A549 (cell line): ENCODE results near the gene CARS1. TPM values are rescaled to one million over a fixed set of nuclear protein-coding genes. Genes with fewer than 3 reads are reported as not detected.

Experiments used
- ATAC-seq, 2 experiments: fragments of 200-7000 bp in 1 of 2; fragments of >200 bp in 1 of 2; cut with Nextera tagmentation in 1 of 2; cut with Tn5 transposase in 1 of 2; 3 replicates each; pipeline versions ENCODE4 v1.8.0 to v1.9.1; 2018 to 2020; ENCODE audit warnings: mild to moderate bottlenecking in 1 of 2, moderate library complexity in 1 of 2
- CTCF ChIA-PET: fragments of 300-600 bp; sonication (Branson Sonifier 250); formaldehyde crosslinking; extraction: SDS; loops from one replicate; lab custom pipeline; 2021; ENCODE audit warnings: antibody characterized with exemption, inconsistent platforms; lab: Yijun Ruan, JAX
- POLR2A ChIA-PET: fragments of 350-600 bp; formaldehyde crosslinking; extraction: SDS; loops from one replicate; lab custom pipeline; 2021; ENCODE audit warnings: antibody characterized with exemption, inconsistent platforms; lab: Yijun Ruan, JAX
- DNase-seq, 2 experiments: peaks; one replicate each; pipeline versions ENCODE4 v3.0.0 to v3.0.0-alpha.2; 2011 to 2016; ENCODE audit warnings: low read depth in 1 of 2, low spot score in 1 of 2
- FAIRE-seq: peaks from 2 replicates; lab custom pipeline; 2011; peaks lifted over from hg19 to GRCh38; lab: Jason Lieb, UNC
- H3K27ac ChIP-seq, 2 experiments: fragments of >200 bp; sonication (Bioruptor Twin); formaldehyde crosslinking; 3 replicates each; pipeline ENCODE4 v1.5.1; 2016 to 2017
- H3K4me1 ChIP-seq: fragments of >200 bp; sonication (Bioruptor Twin); formaldehyde crosslinking; 3 replicates; pipeline ENCODE4 v1.6.1; 2016
- H3K4me2 ChIP-seq: fragments of >200 bp; sonication (Bioruptor Twin); formaldehyde crosslinking; 3 replicates; pipeline ENCODE4 v1.6.1; 2016
- H3K4me3 ChIP-seq: fragments of >200 bp; sonication (Bioruptor Twin); formaldehyde crosslinking; 3 replicates; pipeline ENCODE4 v1.5.1; 2016
- H3K9me3 ChIP-seq: fragments of >200 bp; sonication (Bioruptor Twin); formaldehyde crosslinking; 3 replicates; pipeline ENCODE4 v1.6.1; 2016
- BHLHE40 ChIP-seq: IDR thresholded peaks from 2 replicates; pipeline ENCODE4 v1.6.1; 2012; ENCODE audit warnings: low read depth, low read length, inconsistent platforms
- CBX8 ChIP-seq: fragments of 200-600 bp; sonication (generic); IDR thresholded peaks from 2 replicates; pipeline ENCODE4 v1.6.1; 2016
- E2F6 ChIP-seq: IDR thresholded peaks from 2 replicates; pipeline ENCODE4 v1.6.1; 2012; ENCODE audit warnings: low read depth, borderline replicate concordance
- EHF ChIP-seq: fragments of 250-450 bp; sonication (Bioruptor Pico); IDR thresholded peaks from 2 replicates; pipeline ENCODE4 v1.5.0; 2020; ENCODE audit warnings: mild to moderate bottlenecking
- EHMT2 ChIP-seq: fragments of 200-600 bp; sonication (generic); IDR thresholded peaks from 2 replicates; pipeline ENCODE4 v1.6.1; 2016; ENCODE audit warnings: antibody characterized with exemption, low read depth, mild to moderate bottlenecking, moderate library complexity
- FOXS1 ChIP-seq: fragments of 250-450 bp; sonication (Bioruptor Pico); IDR thresholded peaks from 2 replicates; pipeline ENCODE4 v1.5.0; 2020; ENCODE audit warnings: mild to moderate bottlenecking, moderate library complexity
- KDM5A ChIP-seq: fragments of 200-600 bp; sonication (generic); IDR thresholded peaks from 2 replicates; pipeline ENCODE4 v1.6.1; 2016; ENCODE audit warnings: antibody characterized with exemption, mild to moderate bottlenecking
- PBX3 ChIP-seq: IDR thresholded peaks from 2 replicates; pipeline ENCODE4 v1.6.1; 2012
- POLR2A ChIP-seq: IDR thresholded peaks from 2 replicates; pipeline ENCODE4 v1.6.1; 2012; ENCODE audit warnings: mild to moderate bottlenecking, low read length
- RFX5 ChIP-seq: fragments of 450-650 bp; IDR thresholded peaks from 2 replicates; pipeline ENCODE4 v1.7.1; 2014; ENCODE audit warnings: antibody characterized with exemption, mild to moderate bottlenecking, moderate library complexity
- SMC3 ChIP-seq: fragments of >200 bp; sonication (Bioruptor Twin); formaldehyde crosslinking; IDR thresholded peaks from 3 replicates; pipeline ENCODE4 v1.6.1; 2018; ENCODE audit warnings: inconsistent platforms
- SREBF2 ChIP-seq: fragments of 450-650 bp; IDR thresholded peaks from 2 replicates; pipeline ENCODE4 v1.6.1; 2014; ENCODE audit warnings: mild to moderate bottlenecking, moderate library complexity
- TP53 ChIP-seq: fragments of 250-450 bp; sonication (Bioruptor Pico); IDR thresholded peaks from 2 replicates; pipeline ENCODE4 v1.5.0; 2021; ENCODE audit warnings: mild to moderate bottlenecking, moderate library complexity
- ZFP36 ChIP-seq: fragments of 450-650 bp; IDR thresholded peaks from 2 replicates; pipeline ENCODE4 v1.6.1; 2014; ENCODE audit warnings: borderline replicate concordance; ENCODE audit not compliant: partially characterized antibody
- ZNF302 ChIP-seq: fragments of 250-450 bp; sonication (Bioruptor Pico); IDR thresholded peaks from 2 replicates; pipeline ENCODE4 v1.9.0; 2021; ENCODE audit warnings: inconsistent platforms, mild to moderate bottlenecking, moderate library complexity
- WGBS: methylation state at CpG from one replicate; pipeline ENCODE4 v1.1.6; 2017; ENCODE audit errors: missing lambda C conversion rate; 5-methylcytosine and 5-hydroxymethylcytosine counted together
- polyA plus RNA-seq, 4 experiments: library from polyadenylated mRNA; depleted of rRNA in 3 of 4; stranded (reverse); fragments of >200 nt; fragmentation: RNase III in 1 of 4; extraction: RNeasy Plus Mini Kit Qiagen cat#74134 plus additional on column Dnase treatment in 1 of 4; gene quantifications; 2 replicates in 3 of 4; 3 replicates in 1 of 4; pipeline ENCODE4 v1.2.3, GENCODE V29; 2011 to 2017
- TF ChIP-seq, protein P1 (sequence below): fragments of 250-450 bp; sonication (Bioruptor Pico); IDR thresholded peaks from 2 replicates; pipeline ENCODE4 v1.5.0; 2020; ENCODE audit warnings: low read depth, mild to moderate bottlenecking, moderate library complexity
- TF ChIP-seq, protein P2 (sequence below): fragments of >200 bp; sonication (Bioruptor Twin); formaldehyde crosslinking; IDR thresholded peaks from 3 replicates; pipeline ENCODE4 v1.6.1; 2016
- TF ChIP-seq, protein P3 (sequence below): fragments of 250-450 bp; sonication (Bioruptor Pico); IDR thresholded peaks from 2 replicates; pipeline ENCODE4 v1.5.0; 2021; ENCODE audit warnings: mild to moderate bottlenecking, moderate library complexity, borderline replicate concordance
- TF ChIP-seq, protein P4 (sequence below): fragments of 200-600 bp; sonication (generic); IDR thresholded peaks from 2 replicates; pipeline ENCODE4 v1.6.1; 2016; ENCODE audit warnings: antibody characterized with exemption, mild to moderate bottlenecking, moderate library complexity
- TF ChIP-seq, protein P5 (sequence below): fragments of 150-350 bp; IDR thresholded peaks from 2 replicates; pipeline ENCODE4 v1.6.1; 2014; ENCODE audit warnings: low read depth, mild to moderate bottlenecking, low read length

The CARS1 gene
- polyA plus RNA-seq, 2 of the 4 experiments (the other 2 are of a cell fraction) = 52.7 to 130 TPM

GRCh38 chr11:3102641-3102921 lies 45.4 kb upstream of the CARS1 start:
- H3K4me1 ChIP-seq = no peaks in the 10 kb centered on the region
- ChIA-PET CTCF (interaction anchor here (1.9 to 2.7 kb wide), 2 partner anchors 11 to 16 kb away, joined by 9 to 10 read pairs; no protein-coding TSS in a partner anchor), POLR2A (no interaction called here)
- DNase-seq (no peak), ATAC-seq (no peak), FAIRE-seq (no peak)
- TF ChIP-seq, protein P1, sequence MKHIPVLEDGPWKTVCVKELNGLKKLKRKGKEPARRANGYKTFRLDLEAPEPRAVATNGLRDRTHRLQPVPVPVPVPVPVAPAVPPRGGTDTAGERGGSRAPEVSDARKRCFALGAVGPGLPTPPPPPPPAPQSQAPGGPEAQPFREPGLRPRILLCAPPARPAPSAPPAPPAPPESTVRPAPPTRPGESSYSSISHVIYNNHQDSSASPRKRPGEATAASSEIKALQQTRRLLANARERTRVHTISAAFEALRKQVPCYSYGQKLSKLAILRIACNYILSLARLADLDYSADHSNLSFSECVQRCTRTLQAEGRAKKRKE = no peak
- no peak for TF ChIP-seq EHF
- TF ChIP-seq SREBF2 = no peak
- TF ChIP-seq RFX5 = no peak
- TF ChIP-seq, protein P2, sequence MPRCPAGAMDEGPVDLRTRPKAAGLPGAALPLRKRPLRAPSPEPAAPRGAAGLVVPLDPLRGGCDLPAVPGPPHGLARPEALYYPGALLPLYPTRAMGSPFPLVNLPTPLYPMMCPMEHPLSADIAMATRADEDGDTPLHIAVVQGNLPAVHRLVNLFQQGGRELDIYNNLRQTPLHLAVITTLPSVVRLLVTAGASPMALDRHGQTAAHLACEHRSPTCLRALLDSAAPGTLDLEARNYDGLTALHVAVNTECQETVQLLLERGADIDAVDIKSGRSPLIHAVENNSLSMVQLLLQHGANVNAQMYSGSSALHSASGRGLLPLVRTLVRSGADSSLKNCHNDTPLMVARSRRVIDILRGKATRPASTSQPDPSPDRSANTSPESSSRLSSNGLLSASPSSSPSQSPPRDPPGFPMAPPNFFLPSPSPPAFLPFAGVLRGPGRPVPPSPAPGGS = no peak
- no peak for TF ChIP-seq E2F6
- TF ChIP-seq, protein P3, sequence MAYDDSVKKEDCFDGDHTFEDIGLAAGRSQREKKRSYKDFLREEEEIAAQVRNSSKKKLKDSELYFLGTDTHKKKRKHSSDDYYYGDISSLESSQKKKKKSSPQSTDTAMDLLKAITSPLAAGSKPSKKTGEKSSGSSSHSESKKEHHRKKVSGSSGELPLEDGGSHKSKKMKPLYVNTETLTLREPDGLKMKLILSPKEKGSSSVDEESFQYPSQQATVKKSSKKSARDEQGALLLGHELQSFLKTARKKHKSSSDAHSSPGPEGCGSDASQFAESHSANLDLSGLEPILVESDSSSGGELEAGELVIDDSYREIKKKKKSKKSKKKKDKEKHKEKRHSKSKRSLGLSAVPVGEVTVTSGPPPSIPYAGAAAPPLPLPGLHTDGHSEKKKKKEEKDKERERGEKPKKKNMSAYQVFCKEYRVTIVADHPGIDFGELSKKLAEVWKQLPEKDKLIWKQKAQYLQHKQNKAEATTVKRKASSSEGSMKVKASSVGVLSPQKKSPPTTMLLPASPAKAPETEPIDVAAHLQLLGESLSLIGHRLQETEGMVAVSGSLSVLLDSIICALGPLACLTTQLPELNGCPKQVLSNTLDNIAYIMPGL (CRISPR knock-in tag) = no peak
- no peak for TF ChIP-seq TP53
- TF ChIP-seq, protein P4, sequence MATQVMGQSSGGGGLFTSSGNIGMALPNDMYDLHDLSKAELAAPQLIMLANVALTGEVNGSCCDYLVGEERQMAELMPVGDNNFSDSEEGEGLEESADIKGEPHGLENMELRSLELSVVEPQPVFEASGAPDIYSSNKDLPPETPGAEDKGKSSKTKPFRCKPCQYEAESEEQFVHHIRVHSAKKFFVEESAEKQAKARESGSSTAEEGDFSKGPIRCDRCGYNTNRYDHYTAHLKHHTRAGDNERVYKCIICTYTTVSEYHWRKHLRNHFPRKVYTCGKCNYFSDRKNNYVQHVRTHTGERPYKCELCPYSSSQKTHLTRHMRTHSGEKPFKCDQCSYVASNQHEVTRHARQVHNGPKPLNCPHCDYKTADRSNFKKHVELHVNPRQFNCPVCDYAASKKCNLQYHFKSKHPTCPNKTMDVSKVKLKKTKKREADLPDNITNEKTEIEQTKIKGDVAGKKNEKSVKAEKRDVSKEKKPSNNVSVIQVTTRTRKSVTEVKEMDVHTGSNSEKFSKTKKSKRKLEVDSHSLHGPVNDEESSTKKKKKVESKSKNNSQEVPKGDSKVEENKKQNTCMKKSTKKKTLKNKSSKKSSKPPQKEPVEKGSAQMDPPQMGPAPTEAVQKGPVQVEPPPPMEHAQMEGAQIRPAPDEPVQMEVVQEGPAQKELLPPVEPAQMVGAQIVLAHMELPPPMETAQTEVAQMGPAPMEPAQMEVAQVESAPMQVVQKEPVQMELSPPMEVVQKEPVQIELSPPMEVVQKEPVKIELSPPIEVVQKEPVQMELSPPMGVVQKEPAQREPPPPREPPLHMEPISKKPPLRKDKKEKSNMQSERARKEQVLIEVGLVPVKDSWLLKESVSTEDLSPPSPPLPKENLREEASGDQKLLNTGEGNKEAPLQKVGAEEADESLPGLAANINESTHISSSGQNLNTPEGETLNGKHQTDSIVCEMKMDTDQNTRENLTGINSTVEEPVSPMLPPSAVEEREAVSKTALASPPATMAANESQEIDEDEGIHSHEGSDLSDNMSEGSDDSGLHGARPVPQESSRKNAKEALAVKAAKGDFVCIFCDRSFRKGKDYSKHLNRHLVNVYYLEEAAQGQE = no peak
- no peak for TF ChIP-seq FOXS1 (CRISPR knock-in tag)
- no peak for TF ChIP-seq PBX3
- TF ChIP-seq CBX8 = no peak
- TF ChIP-seq, protein P5, sequence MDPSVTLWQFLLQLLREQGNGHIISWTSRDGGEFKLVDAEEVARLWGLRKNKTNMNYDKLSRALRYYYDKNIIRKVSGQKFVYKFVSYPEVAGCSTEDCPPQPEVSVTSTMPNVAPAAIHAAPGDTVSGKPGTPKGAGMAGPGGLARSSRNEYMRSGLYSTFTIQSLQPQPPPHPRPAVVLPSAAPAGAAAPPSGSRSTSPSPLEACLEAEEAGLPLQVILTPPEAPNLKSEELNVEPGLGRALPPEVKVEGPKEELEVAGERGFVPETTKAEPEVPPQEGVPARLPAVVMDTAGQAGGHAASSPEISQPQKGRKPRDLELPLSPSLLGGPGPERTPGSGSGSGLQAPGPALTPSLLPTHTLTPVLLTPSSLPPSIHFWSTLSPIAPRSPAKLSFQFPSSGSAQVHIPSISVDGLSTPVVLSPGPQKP = no peak
- TF ChIP-seq EHMT2 = no peak
- TF ChIP-seq KDM5A = no peak
- TF ChIP-seq POLR2A = no peak
- TF ChIP-seq ZFP36 = no peak
- TF ChIP-seq BHLHE40 = no peak
- TF ChIP-seq ZNF302 (CRISPR knock-in tag) = no peak
- no peak for TF ChIP-seq SMC3
- H3K9me3 ChIP-seq = no peaks in the 10 kb centered on the region
- no peak overlapping the region for H3K27ac ChIP-seq
- H3K4me3 ChIP-seq = no peak overlapping the region
- H3K4me2 ChIP-seq = no peak overlapping the region
- WGBS = 97% methylated on average over 5 of the region's 5 CpGs
